Kasumi-1 (cell line): Measurements from ENCODE around the gene P4HA2.
A peak's percentile ranks its signal among the peaks of the same experiment; 100 is the strongest.

ENCODE experiments used
- DNase-seq, 2 experiments: peaks; one replicate each; lab custom pipeline; 2025; lab: John Stamatoyannopoulos, UW

P4HA2 gene

GRCh38 chr5:132223861-132224260 lies 3.8 kb downstream of the P4HA2 start:
- no peak for DNase-seq

GRCh38 chr5:132222649-132223038 lies 5.0 kb downstream of the P4HA2 start:
- DNase-seq = no peak

GRCh38 chr5:132221781-132222648 lies 5.6 kb downstream of the P4HA2 start:
- no peak for DNase-seq

GRCh38 chr5:132220491-132220890 lies 7.2 kb downstream of the P4HA2 start:
- no peak for DNase-seq

GRCh38 chr5:132219981-132220380 lies 7.7 kb downstream of the P4HA2 start:
- no peak for DNase-seq

GRCh38 chr5:132219289-132219970 lies 8.2 kb downstream of the P4HA2 start:
- DNase-seq = no peak

- no peak for DNase-seq
Observed at GRCh38 chr5:132218321-132218720, 9.3 kb downstream of the P4HA2 start.

GRCh38 chr5:132215329-132215728 lies 12.3 kb downstream of the P4HA2 start:
- no peak for DNase-seq

GRCh38 chr5:132214491-132214890 lies 13.2 kb downstream of the P4HA2 start:
- DNase-seq = no peak

GRCh38 chr5:132213666-132214065 lies 14.0 kb downstream of the P4HA2 start:
- no peak for DNase-seq

GRCh38 chr5:132211787-132212186 lies 15.9 kb downstream of the P4HA2 start:
- DNase-seq = no peak

GRCh38 chr5:132210944-132211343 lies 16.7 kb downstream of the P4HA2 start:
- DNase-seq = no peak

- DNase-seq = no peak
Observed at GRCh38 chr5:132209901-132210545, 17.6 kb downstream of the P4HA2 start.

- DNase-seq = peak; percentile 6 to 14
Observed at GRCh38 chr5:132209131-132209530, 18.5 kb downstream of the P4HA2 start.

GRCh38 chr5:132207778-132208177 lies 19.9 kb downstream of the P4HA2 start:
- no peak for DNase-seq

GRCh38 chr5:132206782-132207181 lies 20.9 kb downstream of the P4HA2 start:
- DNase-seq = no peak

- DNase-seq = no peak
Observed at GRCh38 chr5:132205385-132206125, 22.1 kb downstream of the P4HA2 start.

- no peak for DNase-seq
Observed at GRCh38 chr5:132204371-132205135, 23.1 kb downstream of the P4HA2 start.

GRCh38 chr5:132203916-132204315 lies 23.7 kb downstream of the P4HA2 start:
- no peak for DNase-seq

- no peak for DNase-seq
Observed at GRCh38 chr5:132203464-132203818, 24.2 kb downstream of the P4HA2 start.

GRCh38 chr5:132202711-132203463 lies 24.8 kb downstream of the P4HA2 start:
- DNase-seq = no peak
